Neutrophil (primary cell): ENCODE data around the gene RLBP1.

ENCODE experiments used
- H3K27ac ChIP-seq: fragments of 200-600 bp; sonication (generic); 2 replicates; pipeline ENCODE4 v1.5.1; 2016; ENCODE audit warnings: mild to moderate bottlenecking, moderate library complexity
- H3K27me3 ChIP-seq: fragments of 200-600 bp; sonication (generic); 2 replicates; pipeline ENCODE4 v1.6.0; 2016; ENCODE audit warnings: mild to moderate bottlenecking
- H3K36me3 ChIP-seq: fragments of 200-600 bp; sonication (generic); 2 replicates; pipeline ENCODE4 v1.5.1; 2017
- H3K4me1 ChIP-seq, 2 experiments: fragments of 200-600 bp in 1 of 2; sonication (generic) in 1 of 2; 1 replicate in 1 of 2; 2 replicates in 1 of 2; pipeline versions ENCODE4 v1.5.1 to v1.6.1; 2013 to 2016; ENCODE audit warnings: low read depth in 1 of 2, low read length in 1 of 2, mild to moderate bottlenecking in 1 of 2, moderate library complexity in 1 of 2; ENCODE audit not compliant: control insufficient read depth in 1 of 2, insufficient read depth in 1 of 2
- H3K4me3 ChIP-seq, 2 experiments: fragments of 200-600 bp in 1 of 2; sonication (generic) in 1 of 2; 1 replicate in 1 of 2; 2 replicates in 1 of 2; pipeline ENCODE4 v1.5.1; 2013 to 2016; ENCODE audit warnings: low read depth in 1 of 2, low read length in 1 of 2, mild to moderate bottlenecking in 1 of 2, moderate library complexity in 1 of 2
- H3K9me3 ChIP-seq: fragments of 200-600 bp; sonication (generic); 2 replicates; pipeline ENCODE4 v1.5.1; 2016
- TF ChIP-seq, protein P1 (sequence below): fragments of 200-600 bp; sonication (generic); IDR thresholded peaks from 2 replicates; pipeline ENCODE4 v1.5.1; 2016; ENCODE audit warnings: antibody characterized with exemption

The RLBP1 gene

GRCh38 chr15:89198934-89199333, 22.4 kb downstream of the RLBP1 start:
- no peaks in the 10 kb centered on the region for H3K27me3 ChIP-seq
- H3K4me3 ChIP-seq, result no peak overlapping the region
- H3K27ac ChIP-seq, result no peak overlapping the region
- H3K9me3 ChIP-seq, result no peaks in the 10 kb centered on the region
- TF ChIP-seq, protein P1, sequence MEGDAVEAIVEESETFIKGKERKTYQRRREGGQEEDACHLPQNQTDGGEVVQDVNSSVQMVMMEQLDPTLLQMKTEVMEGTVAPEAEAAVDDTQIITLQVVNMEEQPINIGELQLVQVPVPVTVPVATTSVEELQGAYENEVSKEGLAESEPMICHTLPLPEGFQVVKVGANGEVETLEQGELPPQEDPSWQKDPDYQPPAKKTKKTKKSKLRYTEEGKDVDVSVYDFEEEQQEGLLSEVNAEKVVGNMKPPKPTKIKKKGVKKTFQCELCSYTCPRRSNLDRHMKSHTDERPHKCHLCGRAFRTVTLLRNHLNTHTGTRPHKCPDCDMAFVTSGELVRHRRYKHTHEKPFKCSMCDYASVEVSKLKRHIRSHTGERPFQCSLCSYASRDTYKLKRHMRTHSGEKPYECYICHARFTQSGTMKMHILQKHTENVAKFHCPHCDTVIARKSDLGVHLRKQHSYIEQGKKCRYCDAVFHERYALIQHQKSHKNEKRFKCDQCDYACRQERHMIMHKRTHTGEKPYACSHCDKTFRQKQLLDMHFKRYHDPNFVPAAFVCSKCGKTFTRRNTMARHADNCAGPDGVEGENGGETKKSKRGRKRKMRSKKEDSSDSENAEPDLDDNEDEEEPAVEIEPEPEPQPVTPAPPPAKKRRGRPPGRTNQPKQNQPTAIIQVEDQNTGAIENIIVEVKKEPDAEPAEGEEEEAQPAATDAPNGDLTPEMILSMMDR, result no peak
- H3K4me1 ChIP-seq, result no peaks in the 10 kb centered on the region
- H3K36me3 ChIP-seq, result peaks cover 90% of the 10 kb centered on the region

- H3K9me3 ChIP-seq, result no peaks in the 10 kb centered on the region
- no peaks in the 10 kb centered on the region for H3K4me1 ChIP-seq
- H3K27ac ChIP-seq, result no peak overlapping the region
- TF ChIP-seq, protein P1, result no peak
- H3K27me3 ChIP-seq, result no peaks in the 10 kb centered on the region
- peaks cover 97% of the 10 kb centered on the region for H3K36me3 ChIP-seq
- no peak overlapping the region for H3K4me3 ChIP-seq
Observed at GRCh38 chr15:89198196-89198595, 23.2 kb downstream of the RLBP1 start.

DNA sequence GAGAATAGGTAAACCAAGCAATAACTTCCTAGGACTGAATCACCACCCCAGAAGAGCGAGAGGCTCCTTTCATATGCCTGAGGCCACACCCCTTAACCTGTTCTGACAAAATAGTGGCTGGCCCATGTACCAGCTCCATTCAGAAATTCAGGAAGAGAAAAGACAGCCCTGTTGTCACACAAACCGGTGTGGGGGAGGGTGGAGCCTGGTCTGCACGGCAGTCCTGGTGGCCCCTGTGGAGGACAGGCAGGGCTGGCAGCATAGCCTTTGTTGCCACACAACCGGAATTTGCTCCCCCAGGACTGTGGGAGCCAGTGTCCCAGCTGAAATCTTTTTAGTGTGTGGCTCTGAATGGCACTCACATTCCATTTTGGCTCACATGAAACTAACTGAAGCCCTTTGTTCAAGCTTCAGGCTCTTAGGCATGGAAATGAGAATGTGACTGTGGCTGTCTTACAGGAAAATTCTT, 23.8 kb downstream of the RLBP1 start:
- no peak overlapping the region for H3K4me3 ChIP-seq
- H3K27ac ChIP-seq, result no peak overlapping the region
- H3K9me3 ChIP-seq, result no peaks in the 10 kb centered on the region
- H3K4me1 ChIP-seq, result no peaks in the 10 kb centered on the region
- H3K36me3 ChIP-seq, result peaks cover 100% of the 10 kb centered on the region
- no peaks in the 10 kb centered on the region for H3K27me3 ChIP-seq
- TF ChIP-seq, protein P1, result no peak

DNA sequence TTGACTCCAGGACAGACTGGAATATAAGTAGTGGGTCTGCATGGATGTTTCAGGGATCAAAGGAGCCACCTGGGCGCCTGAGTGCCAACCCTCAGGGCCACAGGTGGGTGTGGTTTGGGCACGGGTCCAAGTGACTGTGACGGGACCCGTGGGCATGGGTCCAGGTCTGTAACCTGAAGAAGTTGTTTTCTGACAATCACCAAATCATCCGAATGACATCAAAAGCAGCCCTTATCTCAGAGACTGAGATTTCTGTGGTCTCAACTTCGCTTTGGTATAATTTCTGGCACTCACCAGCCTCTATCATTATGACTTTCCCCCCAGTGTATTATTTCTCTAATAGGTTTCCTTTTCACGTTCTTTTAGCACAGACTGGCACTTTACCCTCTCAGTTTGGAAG, 24.4 kb downstream of the RLBP1 start:
- Histone ChIP-seq H3K27ac (no peak overlapping the region), H3K27me3 (no peaks in the 10 kb centered on the region), H3K36me3 (peaks cover 100% of the 10 kb centered on the region), H3K4me1 (no peaks in the 10 kb centered on the region), H3K4me3 (no peak overlapping the region), H3K9me3 (no peaks in the 10 kb centered on the region)
- TF ChIP-seq, protein P1, result no peak

GRCh38 chr15:89196241-89196640, 25.1 kb downstream of the RLBP1 start:
- Histone ChIP-seq H3K27ac (no peak overlapping the region), H3K36me3 (peaks cover 99% of the 10 kb centered on the region), H3K4me3 (no peak overlapping the region), H3K27me3 (no peaks in the 10 kb centered on the region), H3K9me3 (no peaks in the 10 kb centered on the region), H3K4me1 (no peaks in the 10 kb centered on the region)
- TF ChIP-seq, protein P1, result no peak

GRCh38 chr15:89195836-89196235, 25.5 kb downstream of the RLBP1 start:
- no peaks in the 10 kb centered on the region for H3K4me1 ChIP-seq
- H3K27ac ChIP-seq, result no peak overlapping the region
- peaks cover 99% of the 10 kb centered on the region for H3K36me3 ChIP-seq
- no peaks in the 10 kb centered on the region for H3K9me3 ChIP-seq
- no peaks in the 10 kb centered on the region for H3K27me3 ChIP-seq
- no peak overlapping the region for H3K4me3 ChIP-seq
- TF ChIP-seq, protein P1, result no peak
